Muscle of arm (tissue), 12 donors: Measurements from ENCODE around the gene NDUFB10. TPM values are rescaled to one million over a fixed set of nuclear protein-coding genes. Genes with fewer than 3 reads are reported as not detected.
"Not testable (repeated sequence)": the region's sequence is repeated elsewhere in the genome, so short reads cannot be mapped to it uniquely, and the experiment has no call there.

ENCODE experiments used
- DNase-seq: peaks from one replicate; pipeline ENCODE4 v3.0.0-alpha.2; 2013
- polyA plus RNA-seq, 12 donors: library from polyadenylated mRNA; unstranded; fragments of 120-200 nt; gene quantifications; one replicate each; pipeline ENCODE4 v1.2.1, GENCODE V29; 2013; ENCODE audit not compliant: insufficient read length in 12 of 12

NDUFB10 gene
- polyA plus RNA-seq, 12 donors = 95.8 to 145 (median 117) TPM; not detected in 1

DNA sequence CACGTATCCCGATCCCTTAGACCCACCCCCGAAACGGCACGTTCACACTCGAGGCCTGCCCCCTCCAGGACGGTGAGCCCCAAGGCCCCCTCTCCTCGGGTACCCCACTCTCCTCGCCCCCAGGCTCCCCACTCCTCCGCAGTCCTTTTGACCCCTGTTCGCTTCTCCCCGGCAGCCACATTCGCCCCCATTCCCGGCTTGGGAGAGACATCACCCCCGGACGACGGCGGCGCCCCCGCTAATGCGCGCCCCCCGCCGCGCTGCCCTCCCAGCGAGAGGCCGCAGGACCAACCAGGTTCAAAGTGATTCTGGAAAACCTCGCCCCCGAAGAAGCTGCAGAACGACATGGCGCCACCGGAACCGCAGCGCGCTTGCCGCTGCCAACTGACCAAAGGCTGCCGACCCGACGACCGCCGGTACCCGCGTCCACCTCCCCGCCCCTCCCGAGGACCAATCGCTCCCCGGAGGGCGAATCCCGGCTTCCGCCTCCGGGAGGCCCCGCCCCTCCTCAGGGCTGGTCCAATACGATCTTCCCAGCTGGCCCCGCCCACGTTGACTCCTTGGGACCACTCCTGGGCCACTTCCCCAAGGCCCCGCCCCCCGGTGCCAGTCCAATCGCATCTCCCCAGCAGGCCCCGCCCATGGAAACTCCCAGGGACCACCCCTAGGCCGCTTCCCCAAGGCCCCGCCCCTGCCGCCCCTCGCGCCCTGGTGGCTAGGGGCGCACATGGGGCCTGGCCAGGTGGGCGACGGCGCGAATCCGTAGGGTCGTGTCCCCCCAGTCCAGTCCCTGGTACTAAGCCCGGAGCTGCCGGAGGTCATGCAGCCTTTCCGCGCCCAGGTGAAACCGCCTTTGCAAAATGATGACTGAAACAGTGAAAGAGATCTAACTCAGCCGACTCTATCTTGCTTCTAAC is 16.3 kb upstream of the NDUFB10 start, which contains the start of gene MSRB1:
TSS of gene MSRB1 (minus strand) at position 390 of the 917 bp plus-strand sequence. CDS start at position 347, 43 bp downstream.
- peak; percentile 98 for DNase-seq

DNA sequence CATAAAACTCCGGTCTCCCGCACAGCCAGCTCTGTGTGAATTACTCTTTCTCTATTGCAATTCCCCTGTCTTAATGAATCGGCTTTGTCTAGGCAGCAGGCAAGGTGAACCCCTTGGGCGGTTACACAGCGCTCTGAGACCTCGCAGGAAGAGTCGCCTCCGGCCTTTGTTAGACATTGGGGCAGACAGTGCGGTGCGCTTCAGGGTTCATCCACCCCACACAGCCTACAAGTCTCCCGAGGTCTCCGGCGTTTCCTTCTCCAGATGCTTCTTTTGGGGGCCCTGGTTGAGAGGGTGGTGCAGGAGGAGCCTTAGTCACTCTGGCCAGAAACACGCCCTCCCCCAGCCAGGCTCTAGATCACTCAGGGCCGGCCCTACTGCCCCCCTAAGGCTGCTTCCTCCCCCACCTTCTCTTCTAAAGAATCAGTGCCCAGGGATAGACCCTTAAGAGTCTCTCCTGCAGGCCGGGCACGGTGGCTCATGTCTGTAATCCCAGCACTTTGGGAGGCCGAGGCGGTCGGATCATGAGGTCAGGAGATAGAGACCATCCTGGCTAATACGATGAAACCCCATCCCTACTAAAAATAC is 14.6 kb upstream of the NDUFB10 start:
- no peak for DNase-seq

DNA sequence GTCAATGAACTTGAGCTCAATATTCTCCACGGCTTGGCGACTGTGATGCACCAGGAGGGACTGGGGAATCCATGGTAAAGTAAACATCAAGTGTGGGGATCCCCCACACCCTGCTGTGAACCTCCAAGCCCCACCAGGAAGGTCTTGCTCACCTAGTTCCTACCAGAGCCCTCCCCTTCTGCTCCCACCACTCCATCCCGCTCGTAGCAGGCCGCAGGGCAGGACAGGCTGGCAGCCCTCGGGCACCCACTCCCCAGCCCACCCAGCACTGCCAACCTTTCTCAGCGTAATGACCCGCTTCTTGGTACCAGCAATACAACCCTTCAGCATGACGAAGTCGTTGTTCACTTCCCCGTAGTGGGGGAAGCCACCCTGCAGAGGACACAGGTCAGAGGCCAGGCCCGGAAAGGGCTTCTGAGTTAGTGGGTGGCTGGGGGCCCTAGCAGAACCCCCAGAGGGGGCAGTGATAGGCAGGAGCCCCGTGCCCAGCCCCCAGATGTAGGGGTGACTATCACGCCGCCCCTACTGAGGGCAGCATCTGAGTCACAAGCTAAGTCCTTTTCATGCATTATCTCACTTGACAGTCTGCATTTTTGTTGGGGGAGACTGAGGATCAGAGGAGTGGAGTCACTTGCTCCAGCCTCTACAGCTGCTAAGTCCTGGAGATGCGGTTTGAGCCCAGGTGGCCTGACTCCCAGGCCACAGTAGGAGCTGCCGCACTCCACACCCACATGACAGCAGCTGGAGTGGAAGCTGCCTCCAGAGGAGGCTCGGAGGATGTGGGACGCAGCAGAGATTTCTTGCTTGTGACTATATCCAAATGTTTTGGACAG is 13.6 kb upstream of the NDUFB10 start:
- DNase-seq = no peak

DNA sequence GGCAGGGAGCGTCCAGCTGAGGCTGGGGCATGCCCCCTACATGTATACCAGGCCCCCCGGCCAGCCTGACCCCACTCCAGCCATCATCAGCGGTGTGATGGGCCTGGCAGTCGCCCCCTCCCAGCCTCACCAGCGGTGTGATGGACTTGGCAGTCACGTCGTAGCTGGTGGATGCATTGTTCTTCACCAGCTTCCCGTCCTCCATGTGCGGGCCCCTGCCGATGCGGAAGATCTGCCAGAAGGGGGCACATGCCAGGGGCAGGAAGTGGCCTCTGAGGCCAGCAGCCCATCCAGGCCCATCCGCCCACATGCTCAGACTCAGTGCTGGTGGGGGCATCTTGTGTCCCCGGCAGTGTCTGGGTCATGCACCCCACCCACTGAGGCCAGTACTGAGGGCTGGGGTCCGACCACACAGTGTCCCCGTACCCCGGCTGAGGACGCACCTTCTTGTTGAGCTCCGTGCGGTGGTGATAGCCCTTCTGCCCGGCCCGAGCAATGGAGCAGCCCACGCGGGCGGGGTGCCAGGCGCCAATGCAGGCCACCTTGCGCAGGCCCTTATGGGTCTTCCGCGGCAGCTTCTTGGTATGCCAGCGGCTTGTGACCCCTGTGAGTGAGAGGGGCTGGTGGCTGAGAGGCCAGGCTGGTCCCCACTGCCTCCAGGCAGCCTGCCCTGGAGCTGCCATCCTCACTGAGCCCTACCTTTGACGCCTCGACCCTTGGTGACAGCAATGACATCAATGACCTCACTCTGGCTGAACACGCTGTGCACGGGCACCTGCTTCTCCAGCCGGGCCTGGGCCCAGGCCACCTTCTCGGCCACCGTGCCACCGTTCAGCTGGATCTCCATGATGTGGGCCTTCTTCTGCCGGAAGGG is 12.6 kb upstream of the NDUFB10 start:
- no peak for DNase-seq

DNA sequence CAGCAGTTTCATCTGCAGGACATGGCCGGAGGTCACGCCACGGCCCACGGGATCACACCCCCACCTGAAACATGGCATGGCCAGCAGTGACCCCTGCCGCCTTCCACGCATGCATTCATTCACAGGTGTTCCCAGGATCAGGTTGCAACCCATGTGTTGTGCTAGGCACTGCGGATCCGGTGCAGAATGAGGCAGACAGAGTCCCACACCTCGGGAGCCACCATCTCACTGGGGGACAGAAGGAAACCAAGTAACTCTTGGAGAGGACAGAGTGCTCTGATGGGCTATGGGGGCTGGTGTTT is 12.0 kb upstream of the NDUFB10 start:
- no peak for DNase-seq

DNA sequence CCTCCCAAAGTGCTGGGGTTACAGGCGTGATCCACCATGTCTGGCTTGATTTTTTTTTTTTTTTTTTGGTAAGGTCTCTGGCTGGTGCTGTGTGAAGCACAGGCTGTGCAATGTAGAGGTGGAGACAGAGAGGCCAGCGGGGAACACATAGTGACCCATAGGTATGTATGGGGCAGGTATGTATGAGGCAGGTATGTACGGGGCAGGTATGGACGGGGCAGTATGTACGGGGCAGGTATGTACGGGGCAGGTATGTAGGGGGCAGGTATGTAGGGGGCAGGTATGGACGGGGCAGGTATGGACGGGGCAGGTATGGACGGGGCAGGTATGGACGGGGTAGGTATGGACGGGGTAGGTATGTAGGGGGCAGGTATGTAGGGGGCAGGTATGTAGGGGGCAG is 9.8 kb upstream of the NDUFB10 start:
- no peak for DNase-seq

DNA sequence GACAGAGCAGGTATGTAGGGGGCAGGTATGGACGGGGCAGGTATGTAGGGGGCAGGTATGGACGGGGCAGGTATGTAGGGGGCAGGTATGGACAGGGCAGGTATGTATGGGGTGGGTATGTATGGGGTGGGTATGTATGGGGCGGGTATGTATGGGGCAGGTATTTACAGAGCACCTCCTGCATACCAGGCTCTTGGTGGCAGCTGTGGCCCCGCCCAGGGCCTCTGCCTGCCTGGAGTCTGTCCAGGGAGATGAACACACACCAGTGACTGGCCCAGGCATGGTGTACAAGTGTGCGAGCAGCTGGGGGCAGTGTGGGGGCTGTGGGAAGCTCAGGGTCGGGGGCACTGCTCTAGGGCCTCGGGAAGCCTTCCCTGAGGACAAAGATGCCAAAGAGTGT is 9.3 kb upstream of the NDUFB10 start:
- DNase-seq = no peak

DNA sequence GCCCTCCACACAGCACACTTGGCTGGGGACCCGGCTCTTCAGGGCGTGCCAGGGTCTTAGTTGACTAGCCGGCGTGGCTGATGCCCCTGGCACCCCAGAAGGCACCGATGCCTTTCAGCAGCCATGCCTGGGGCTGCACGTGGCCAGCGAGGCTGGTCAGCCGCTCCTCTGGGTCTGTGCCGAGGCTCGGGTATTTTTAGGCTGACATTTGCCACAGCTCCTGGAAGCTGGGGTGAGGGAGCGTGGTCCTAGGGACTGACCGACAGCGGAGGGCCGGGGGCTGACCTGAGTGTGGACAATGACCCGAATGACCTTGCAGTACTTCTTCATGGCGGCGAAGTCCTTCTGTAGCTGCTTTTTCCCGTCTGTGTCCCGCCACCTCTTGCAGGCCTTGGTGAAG is 8.8 kb upstream of the NDUFB10 start:
- no peak for DNase-seq

DNA sequence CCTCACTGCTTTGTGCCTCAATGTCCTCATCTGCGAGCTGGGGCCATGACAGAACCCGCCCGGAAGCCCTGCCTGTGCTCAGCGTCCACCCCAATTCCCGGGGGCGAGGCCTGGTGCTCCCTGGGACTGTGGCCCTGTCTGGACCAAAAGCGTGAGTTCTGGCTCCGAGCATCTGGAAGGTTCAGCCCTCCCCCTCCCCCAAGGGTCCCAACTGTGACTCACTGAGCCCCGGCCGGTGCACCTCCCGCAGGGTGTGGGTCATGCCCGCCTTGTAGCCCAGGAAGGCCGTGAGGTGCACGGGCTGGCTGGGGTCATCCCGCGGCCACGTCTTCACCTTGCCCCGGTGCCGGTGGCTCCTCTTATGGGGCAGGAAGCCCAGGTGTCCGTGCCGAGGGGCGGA is 5.6 kb upstream of the NDUFB10 start:
- DNase-seq = no peak

DNA sequence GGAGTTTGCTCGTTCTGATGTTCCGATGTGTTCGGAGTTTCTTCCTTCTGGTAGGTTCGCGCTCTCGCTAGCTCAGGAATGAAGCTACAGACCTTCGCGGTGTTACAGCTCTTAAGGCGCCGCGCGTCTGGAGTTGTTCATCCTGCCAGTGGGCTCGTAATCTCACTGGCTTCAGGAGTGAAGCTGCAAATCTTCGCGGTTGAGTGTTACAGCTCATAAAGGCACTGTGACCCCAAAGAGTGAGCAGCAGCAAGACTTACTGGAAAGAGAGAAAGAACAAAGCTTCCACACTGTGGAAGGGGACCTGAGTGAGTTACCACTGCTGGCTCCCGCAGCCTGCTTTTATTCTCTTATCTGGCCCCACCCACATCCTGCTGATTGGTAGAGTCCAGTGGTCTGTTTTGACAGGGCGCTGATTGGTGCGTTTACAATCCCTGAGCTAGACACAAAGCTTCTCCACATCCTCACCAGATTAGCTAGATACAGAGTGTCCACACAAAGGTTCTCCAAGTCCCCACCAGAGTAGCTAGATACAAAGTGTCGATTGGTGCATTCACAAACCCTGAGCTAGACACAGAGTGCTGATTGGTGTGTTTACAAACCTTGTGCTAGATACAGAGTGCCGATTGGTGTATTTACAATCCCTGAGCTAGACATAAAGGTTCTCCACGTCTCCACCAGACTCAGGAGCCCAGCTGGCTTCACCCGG is 1.8 kb upstream of the NDUFB10 start:
- not testable (repeated sequence) for DNase-seq

DNA sequence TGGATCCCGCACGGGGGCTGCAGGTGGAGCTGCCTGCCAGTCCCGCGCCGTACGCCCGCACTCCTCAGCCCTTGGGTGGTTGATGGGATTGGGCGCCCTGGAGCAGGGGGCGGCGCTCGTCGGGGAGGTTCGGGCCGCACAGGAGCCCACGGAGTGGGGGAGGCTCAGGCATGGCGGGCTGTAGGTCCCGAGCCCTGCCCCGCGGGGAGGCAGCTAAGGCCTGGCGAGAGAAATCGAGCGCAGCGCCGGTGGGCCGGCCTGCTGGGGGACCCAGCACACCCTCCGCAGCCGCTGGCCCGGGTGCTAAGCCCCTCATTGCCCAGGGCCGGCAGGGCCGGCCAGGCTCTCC is 1.2 kb upstream of the NDUFB10 start:
- not testable (repeated sequence) for DNase-seq

DNA sequence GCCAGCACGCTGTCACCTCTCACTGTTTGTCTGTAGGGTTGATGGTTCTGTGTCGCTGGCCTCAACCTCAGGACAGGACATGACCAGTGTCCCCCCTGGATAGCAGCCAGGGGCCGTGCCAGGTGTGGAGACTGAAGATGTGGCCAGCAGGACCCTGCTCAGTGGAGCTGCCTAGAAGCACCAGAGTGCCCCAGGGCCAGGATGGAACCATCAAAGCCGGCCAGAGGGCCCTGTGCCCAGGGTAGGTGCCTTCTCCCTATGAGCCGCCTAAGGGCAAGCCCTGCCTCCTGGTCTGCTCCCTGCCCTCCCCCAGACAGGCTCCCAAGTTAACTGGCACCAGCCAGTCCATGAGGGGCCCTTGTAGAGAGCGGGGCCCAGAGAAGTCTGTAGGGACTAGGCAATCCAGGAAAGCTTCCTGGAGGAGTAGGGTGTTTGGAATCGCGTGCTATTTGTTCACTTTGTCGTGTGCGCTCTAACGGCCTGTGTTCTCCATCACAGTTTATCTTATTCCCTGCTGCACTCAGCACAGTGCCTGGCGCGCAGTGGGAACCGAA is 546 bp upstream of the NDUFB10 start:
- DNase-seq = no peak

DNA sequence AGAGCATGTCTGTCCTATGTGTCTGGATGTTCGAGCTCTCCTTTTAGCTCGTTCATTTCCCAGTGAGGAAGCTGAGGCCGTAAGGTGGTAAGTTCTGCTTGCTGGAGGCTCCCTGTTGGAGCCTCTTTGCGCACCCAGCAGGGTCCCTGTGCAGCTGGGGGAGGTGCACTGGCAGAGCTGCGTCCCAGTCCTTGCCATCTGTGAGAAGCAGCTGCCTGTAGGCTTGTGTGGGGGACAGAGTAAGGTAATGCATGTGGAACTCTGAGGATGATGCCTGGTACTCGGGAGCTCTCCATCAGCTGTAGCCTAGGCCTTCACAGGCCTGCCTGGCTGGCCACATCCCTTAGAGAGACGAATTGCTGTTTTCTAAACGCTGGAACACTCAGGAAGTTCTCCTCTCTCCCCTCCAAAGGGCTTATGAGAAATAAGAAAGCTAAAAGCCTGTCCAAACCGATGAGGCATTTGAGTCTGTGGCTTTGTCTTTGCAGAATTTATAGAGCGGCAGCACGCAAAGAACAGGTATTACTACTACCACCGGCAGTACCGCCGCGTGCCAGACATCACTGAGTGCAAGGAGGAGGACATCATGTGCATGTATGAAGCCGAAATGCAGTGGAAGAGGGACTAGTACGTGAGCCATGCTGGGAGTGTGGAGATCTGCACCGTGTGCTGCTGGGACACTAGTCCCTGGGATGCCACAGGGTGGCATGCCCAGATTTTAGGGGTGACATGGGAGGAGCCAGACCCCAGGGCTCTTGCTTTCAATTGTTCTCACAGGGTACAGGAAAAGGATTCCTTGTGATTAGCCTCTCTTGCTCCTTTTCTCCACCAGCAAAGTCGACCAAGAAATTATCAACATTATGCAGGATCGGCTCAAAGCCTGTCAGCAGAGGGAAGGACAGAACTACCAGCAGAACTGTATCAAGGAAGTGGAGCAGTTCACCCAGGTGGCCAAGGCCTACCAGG is 1.6 kb downstream of the NDUFB10 start:
- DNase-seq = no peak

DNA sequence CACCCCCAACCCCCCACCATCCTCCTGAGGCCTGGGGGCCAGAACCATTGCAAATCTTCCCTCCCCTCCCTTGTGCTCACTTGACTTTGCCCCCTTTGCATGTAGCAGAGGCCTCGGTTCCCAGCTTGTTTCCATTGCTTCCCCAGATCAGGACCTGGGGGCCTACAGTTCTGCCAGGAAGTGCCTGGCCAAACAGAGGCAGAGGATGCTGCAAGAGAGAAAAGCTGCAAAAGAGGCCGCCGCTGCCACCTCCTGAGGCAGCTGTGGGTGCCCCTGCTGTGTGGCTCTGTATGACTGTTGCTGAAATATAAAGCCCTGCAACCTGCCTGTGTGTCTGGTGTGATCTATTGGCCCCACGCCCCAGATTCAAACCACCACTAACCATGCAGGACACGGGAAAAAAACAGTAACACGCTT is 2.3 kb downstream of the NDUFB10 start:
- DNase-seq = no peak

DNA sequence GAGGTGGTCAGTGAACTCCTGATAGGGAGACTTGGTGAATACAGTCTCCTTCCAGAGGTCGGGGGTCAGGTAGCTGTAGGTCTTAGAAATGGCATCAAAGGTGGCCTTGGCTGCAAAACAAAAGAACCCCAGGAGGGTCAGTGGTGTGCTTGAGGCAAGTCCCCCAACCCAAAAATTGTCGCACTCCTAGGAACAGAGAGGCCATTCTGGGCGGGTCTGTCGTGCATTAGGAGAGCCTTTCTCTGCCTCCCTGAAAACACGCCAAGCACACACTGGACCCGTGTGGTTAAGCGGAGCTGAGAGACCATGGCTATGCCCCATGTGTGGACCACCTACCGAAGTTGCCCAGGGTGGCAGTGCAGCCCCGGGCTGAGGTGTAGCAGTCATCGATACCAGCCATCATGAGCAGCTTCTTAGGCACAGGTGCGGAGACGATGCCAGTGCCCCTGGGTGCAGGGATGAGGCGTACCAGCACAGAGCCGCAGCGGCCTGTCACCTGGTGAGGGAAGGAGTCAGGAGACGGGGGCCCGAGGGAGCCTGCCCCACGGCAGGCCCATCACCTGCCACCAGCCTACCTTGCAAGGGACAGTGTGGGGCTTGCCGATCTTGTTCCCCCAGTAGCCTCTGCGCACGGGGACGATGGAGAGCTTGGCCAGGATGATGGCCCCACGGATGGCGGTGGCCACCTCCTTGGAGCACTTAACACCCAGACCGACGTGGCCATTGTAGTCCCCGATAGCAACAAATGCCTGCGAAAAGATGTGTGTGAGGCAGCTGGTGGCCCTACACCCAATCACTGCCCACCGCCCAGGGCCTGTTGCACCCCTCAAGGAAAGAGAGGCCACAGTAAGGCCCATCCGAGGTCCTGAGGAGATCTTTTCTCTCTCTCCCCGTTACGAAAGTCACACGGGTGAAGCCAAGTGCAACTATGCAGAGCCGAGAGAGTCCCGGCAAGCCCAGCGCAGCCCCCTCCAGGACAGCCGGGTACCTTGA is 3.1 kb downstream of the NDUFB10 start:
- not testable (repeated sequence) for DNase-seq

DNA sequence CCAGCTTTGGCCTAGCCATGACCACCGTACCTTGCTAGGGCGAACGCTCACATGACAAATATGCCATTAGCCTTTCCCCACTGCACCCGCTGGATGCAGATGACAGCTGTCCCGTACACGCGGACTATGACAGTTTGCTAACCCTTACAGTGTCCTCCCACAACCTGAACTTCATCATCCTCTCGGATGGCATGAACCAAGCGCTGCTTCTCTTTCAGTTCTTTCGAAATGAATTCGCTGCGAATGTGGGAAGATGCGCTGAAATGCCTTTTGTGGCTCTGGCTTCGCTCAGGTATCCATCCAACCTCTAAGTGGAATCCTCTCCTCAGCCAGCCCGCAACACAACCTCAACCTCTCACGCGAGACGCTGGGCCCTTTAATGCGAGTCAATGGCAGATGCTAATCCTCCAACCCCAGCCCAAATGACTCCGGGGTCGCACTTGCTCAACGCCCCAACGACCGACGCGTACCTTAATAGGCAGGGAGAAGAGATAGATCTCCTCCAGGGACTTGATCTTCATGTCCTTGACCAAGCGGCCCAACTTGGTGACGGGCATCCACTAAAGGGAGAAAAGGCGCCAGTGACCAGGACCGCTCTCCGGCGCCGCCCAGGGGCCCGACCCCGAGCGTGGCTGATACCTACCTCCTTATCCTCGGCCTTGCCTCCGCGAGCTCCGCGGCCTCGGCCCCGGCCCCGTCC is 4.6 kb downstream of the NDUFB10 start:
- no peak for DNase-seq
